Activated CD4-positive, alpha-beta T cell treated with anti-CD3 and anti-CD28 coated beads, Interleukin-10, Interleukin-2, amounts not matched to agents 100 ng/mL and 50 ng/mL, durations not matched to agents 16 hours and 8 hours (primary cell): Measurements from ENCODE around the gene TUB.
A peak's percentile ranks its signal among the peaks of the same experiment; 100 is the strongest.

ENCODE experiments used
- DNase-seq: peaks from one replicate; pipeline ENCODE4 v3.0.0-alpha.2; 2020

TUB gene

DNA sequence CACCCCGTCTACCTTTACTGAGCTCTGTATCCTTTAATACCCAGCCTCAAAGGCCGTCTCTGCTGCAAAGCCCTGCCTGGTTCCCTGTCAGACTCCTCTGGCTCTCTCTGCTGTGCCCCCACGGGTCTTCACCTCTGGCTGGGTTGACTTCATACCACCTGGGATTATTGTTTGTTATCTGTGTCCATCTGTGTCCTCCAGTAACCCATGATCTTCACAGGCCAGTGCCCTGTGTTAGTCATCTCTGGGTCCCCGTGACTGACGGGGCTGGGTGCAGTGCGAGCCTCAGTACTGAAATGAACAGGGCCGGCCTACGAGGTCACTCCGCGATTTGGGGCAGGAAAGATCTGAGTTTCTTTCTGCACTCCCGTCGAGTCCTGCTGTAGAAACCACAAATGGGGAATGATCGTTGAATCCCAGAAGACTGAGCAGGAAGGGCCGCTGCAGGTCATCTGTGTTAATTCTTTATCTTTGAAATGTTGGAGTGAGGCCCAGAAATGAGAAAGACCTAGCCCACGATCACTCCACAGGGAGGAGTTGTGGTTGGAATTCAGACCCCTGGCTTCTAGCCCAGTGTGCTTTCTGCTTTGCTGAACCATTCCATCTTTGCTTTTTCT is 12.3 kb upstream of the TUB start:
- no peak for DNase-seq

GRCh38 chr11:8069771-8070170 is 11.2 kb upstream of the TUB start:
- DNase-seq, result no peak

GRCh38 chr11:8070417-8071115 is 10.4 kb upstream of the TUB start:
- peak; percentile 29 for DNase-seq

DNA sequence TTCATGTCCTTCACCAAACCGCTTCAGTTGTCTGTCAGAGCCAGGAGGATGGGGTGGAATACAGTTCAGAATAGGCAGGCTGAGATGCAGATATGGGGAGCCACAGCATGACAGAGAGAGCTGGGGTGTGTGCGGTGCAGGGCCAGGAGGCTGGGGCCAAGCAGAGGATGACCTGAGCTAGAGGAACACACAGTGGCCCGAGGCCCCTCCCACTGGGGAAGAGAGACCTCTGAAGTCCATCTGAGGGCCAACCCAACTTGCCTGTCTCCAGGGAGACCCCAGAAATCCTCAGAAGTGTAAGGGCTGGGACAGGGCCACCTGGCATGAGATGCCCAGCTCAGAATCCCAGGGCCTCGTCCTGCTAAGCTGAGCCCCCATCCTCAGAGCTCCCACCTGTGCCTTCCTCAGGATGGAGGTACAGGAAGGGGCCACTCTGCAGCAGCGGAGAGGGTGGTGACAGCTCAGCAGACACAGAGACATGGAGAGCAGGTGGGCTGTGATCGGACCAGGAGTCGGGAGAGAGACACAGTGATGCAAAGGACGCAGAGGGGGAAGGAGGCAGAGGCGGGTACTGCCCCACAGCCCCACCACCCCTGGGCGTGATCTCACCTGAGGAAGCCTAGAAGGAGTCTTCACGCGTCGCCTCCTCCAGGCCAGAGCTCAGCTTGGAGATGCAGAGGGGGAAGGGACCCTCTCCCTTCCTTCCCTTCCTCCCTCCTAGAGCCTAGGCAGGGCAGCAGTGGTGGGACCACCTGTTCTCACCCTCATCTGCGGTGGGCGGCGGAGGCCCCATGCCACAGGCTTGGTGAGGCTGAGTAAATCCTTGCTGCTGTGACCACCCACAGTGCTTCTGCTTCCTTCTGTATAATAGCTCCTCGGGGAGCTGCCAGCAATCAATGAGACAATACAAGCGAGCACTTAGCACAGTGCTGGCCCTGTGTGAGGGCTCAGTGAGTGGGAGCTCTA is 9.1 kb upstream of the TUB start:
- DNase-seq, result no peak

- no peak for DNase-seq
Measured at GRCh38 chr11:8075119-8075726, 5.8 kb upstream of the TUB start.

DNA sequence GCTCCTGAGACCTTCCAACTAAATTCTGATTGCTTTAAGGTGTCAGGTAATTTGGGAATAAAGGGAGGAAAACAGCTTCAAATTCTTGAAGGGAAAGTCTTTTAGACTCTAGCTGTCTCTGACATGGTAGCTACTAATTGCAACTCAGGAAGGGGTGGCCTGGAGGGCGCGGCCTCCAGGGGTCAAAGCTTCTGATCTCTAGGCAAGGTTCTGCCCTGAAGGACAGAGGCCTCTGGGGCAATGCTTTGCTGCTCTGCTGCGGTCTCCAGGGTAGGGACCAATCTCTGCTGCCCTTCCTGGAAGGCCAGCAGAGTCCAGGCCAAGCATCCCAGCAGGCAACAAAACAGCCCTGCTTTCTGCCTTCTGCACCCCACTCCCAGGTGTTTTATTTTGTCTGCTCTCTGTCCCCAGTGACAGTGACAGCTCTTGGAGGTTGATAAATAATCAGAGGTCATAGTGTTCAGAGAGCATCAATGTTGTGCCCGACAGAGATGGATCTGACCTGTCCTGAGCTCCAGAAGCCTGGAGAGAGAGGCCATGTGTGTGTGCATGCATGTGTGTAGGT is 1.8 kb upstream of the TUB start:
- no peak for DNase-seq

DNA sequence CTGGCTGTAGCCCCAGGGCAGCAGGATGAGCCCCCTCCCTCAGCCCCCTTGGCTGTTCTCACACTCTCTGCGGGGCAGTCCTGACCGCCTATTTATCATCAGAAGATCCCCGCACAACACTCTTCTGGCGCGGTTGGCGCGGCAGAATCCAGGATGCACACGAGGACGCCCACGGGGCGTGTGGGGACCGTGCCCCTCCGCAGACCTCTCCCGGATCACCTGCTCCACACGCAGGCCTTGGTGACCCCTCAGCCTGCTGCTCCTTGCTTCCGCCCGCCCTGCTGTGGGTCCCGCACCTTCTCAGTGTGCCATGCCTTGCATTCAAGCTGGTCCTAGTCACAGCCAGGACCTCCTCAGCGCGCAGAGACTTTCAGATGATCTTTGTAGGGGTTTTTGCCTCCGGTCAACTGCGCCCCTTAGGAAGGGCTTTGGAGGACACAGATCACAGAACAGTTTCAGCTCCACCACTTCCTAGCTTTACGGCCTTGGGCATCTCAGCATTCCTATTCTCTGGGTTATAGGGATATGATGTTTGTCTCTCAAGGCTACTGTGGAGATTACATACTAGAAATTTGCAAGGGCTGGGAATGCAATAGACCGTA is 841 bp upstream of the TUB start:
- DNase-seq, result no peak

DNA sequence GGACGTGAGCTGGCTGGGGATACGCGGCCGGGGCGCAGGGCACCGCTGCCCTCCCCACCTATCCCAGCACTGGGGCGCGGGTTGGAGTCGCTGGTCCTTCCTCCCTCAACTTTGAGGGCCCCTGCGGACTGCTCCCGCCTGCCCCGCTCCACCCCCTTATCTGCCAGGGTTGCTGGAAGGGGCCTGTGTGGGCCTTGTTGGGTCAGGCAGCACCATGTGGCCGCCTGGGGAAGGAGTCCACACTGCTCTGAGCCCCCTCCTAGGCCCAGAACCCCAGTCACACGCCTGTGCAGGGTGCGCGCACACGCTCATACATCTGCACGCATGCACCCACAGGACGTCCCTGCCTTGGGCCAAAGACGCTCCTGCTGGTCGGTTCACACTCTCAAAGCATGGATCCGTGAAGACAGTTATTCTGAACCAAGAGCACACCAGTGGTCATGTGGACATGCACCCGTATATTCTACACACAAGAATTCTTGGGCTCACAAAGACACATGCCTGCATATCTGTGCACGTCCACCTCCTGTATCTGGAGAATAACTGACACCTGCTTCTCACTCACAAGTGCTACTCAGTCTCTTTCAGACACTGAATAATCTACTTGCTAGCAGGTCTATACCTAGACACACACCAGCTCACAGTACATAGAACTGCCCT is 710 bp downstream of the TUB start:
- DNase-seq, result no peak

DNA sequence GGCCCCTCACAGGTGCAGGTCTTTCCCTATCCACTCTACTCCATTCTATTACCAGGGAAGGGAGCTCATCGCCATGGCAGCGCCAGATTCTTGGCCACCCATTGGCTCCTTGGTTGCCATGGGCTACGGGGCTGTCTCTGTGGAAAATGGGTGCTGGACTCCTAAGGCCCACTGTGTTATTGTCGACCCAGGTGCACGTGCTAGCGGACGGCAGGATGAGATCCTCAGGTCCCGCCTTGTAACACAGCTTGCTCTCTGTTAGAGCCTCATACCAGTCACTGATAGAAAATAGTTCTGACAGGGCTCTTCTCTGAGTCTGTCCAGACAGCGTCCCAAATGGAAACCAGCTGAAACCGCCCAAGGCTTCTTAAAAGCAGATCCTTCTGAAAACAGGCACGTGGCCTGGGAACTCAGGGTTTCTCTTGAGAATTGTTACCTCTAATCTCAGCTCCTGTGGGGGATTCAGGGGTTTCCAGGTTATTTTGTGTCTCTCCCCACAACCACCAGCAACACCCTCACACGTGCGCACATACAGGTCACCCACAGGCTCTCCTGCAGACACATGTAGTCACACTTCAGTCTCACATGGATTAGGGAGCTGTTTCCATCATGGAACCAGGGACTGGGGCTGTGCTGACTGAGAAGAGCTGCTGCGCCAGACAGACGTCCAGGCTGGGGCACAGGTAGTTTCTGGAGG is 1.5 kb downstream of the TUB start:
- no peak for DNase-seq

- no peak for DNase-seq
Measured at GRCh38 chr11:8083088-8083395, 2.0 kb downstream of the TUB start.

GRCh38 chr11:8083871-8084281 is 2.9 kb downstream of the TUB start:
- DNase-seq, result no peak

- DNase-seq, result no peak
Measured at GRCh38 chr11:8084352-8084751, 3.3 kb downstream of the TUB start.

GRCh38 chr11:8085011-8085645 is 4.1 kb downstream of the TUB start:
- no peak for DNase-seq

DNA sequence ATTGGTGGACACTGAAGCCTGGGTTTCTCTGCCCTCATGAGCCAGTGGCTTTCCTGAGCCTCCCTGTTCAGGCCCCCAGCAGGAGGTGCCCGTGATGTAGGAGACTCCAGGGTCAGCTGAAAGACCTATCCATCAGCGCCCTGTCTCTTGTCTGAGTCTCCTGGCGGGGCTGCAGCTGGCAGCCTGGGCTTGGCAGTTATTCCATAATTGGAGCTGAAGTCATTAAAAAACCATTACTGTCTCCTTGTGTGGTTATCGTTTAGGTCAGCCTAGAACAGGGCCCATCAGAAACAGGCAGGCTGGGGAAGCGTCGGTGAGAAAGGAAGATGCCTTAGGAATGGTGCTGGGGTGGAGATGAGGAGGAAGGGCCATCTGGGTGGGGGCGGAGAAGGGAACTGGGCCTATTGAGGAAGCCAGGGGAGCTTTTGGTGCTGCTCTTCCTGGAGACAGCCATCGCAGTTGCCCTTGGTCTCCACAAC is 5.0 kb downstream of the TUB start:
- no peak for DNase-seq

DNA sequence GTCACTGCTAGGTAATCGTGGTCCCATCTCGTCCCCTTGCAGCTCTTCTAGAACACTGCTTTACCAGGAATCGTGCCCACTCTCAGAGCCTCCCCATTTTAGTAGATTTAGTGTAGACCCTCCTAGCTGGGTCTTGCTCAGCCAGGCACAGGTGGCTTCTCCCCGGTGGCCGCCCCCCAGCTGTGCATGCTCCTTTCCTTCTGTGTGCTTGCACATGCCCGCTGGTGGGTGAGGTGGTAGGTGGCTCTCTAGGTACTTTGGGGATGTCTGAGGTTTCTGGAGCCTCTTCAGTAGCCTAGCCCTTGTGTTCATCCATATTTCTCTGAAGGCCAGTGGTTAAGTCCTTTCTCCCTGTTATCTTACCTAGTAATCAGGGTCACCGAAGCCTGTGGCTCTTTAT is 5.6 kb downstream of the TUB start:
- DNase-seq, result no peak

DNA sequence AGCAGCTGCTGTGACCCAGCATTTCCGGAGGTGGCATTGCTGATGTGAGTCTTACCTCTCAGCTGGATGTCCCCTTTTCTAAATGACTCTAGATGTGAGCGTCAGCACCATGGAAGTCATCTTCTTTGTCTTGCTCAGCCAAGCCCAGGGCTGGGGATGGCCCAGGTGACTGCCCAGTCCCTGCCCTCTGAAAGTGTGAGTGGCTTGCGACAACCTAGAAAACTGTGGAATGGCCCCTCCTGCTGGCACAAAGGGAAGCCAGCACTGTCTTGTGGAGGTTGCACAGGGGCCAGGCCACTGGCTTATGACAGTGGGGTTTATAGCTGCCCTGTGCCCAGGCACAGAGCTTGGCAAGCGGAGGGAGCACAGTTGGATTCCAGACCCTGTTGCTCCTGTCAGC is 6.2 kb downstream of the TUB start:
- peak; percentile 4 for DNase-seq

DNA sequence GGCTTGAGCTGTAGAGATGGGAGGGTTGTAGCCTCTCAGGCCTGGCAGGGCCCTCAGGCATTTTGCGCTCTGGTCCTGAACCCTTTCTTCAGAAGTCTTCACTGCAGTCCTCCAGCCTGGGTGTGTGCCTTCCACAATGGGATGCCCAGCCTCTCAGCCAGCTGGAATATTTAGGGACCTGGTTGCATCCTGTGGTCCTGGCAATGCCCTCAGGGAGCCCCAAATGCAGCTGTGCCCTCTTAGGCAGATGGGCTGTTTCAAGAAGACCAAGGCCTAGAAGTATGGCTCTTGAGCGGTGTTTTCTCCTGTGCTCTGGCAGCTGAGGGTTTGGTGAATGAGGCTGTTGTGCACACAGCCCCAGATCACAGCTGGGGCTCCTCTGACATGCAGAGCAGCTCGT is 6.7 kb downstream of the TUB start:
- no peak for DNase-seq

- DNase-seq, result no peak
Measured at GRCh38 chr11:8089791-8090510, 8.9 kb downstream of the TUB start.

DNA sequence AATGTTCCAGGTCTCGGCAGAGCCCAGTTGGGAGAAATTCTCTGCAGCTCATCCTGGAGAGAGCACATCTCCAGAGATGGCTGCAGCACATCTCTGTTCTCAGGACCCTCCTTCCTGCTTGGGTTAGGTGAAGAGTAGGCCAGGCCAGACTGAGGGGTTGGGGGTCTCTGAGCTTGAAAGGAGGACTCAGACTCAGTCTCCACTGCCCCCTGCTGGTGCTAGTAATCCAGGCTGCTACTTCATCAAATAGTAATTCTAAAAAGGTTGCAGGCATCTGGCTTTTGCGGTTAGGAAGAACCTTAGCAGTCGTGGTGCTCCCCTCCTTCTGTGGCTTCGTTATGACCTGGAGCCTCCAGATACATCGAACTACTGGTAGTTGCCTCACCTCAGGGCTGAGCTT is 9.7 kb downstream of the TUB start:
- peak; percentile 39 for DNase-seq

- DNase-seq, result no peak
Measured at GRCh38 chr11:8091721-8092120, 10.7 kb downstream of the TUB start.
